Right lobe of liver (tissue), 6 donors: Measurements from ENCODE around the gene MFSD1. TPM values are rescaled to one million over a fixed set of nuclear protein-coding genes. Genes with fewer than 3 reads are reported as not detected.

ENCODE experiments used
- ATAC-seq, 4 donors: fragments of 200-7000 bp; cut with Tn5 transposase; one replicate each; pipeline ENCODE4 v1.9.1; 2020; ENCODE audit warnings: mild to moderate bottlenecking in 4 of 4, moderate library complexity in 4 of 4
- DNase-seq, 3 donors: peaks; one replicate each; pipeline ENCODE4 v3.0.0-alpha.2; 2020
- H3K27ac ChIP-seq, 3 donors: fragments of 200-600 bp; one replicate each; pipeline ENCODE4 v1.8.0; 2022
- H3K27me3 ChIP-seq, 2 donors: fragments of 200-600 bp; one replicate each; pipeline ENCODE4 v1.8.0; 2022
- H3K36me3 ChIP-seq, 4 donors: fragments of 200-600 bp; sonication (generic) in 1 of 4; one replicate each; pipeline versions ENCODE4 v1.5.1 to v1.8.0; 2017 to 2022; ENCODE audit warnings: control low read depth in 1 of 4
- H3K4me1 ChIP-seq, 4 donors: fragments of 200-600 bp; sonication (generic) in 1 of 4; one replicate each; pipeline versions ENCODE4 v1.5.1 to v1.8.0; 2017 to 2022; ENCODE audit warnings: control low read depth in 1 of 4
- H3K4me3 ChIP-seq, 3 donors: fragments of 200-600 bp; one replicate each; pipeline ENCODE4 v1.8.0; 2022
- H3K9me3 ChIP-seq, 4 donors: fragments of 200-600 bp; sonication (generic) in 1 of 4; one replicate each; pipeline versions ENCODE4 v1.5.1 to v1.8.0; 2017 to 2022; ENCODE audit warnings: control low read depth in 1 of 4
- POLR2A ChIP-seq: fragments of 450-650 bp; IDR thresholded peaks from one replicate; pipeline ENCODE4 v1.6.1; 2017; ENCODE audit warnings: antibody characterized with exemption, mild to moderate bottlenecking
- WGBS: methylation state at CpG from one replicate; pipeline ENCODE4 v1.1.6; 2018; ENCODE audit warnings: low coverage, low lambda C conversion rate; ENCODE audit not compliant: insufficient coverage; ENCODE audit errors: missing lambda C conversion rate; 5-methylcytosine and 5-hydroxymethylcytosine counted together
- intact Hi-C, 2 donors: fragments of 100-400 bp; cut with DNase I; formaldehyde crosslinking; loops; one replicate each; pipeline versions ENCODE4 v1.11.2 to v1.14.1; 2022
- total RNA-seq, 6 experiments: library from RNA; depleted of rRNA in 2 of 6; stranded (reverse); fragments of >200 nt in 2 of 6; fragmentation: NEBNext Ultra II Directional in 3 of 6; extraction: Animal tissue kit (Norgen Biotek cat#: 25700) in 3 of 6; gene quantifications; one replicate each; pipeline versions ENCODE4 v1.1.0 to v1.2.4, GENCODE V29; 2016 to 2023
- TF ChIP-seq, protein P1 (sequence below), 4 donors: fragments of 200-600 bp in 3 of 4; fragments of 450-650 bp in 1 of 4; IDR thresholded peaks; one replicate each; pipeline versions ENCODE4 v1.5.1 to v1.8.0; 2016 to 2022; ENCODE audit warnings: antibody characterized with exemption in 4 of 4, mild to moderate bottlenecking in 2 of 4
- donor health status: DM: no; HTN: yes; CAD: no.
- donor health status: DM: no; HTN: no; CAD: no.
- donor health status: DM: no; HTN: no; CAD: no.
- donor health status: DM: no; HTN: yes; CAD: no.
- donor health status: DM: no; HTN: yes; CAD: no.

The MFSD1 gene
- total RNA-seq, 6 experiments from 2014 or later: 25.3 to 38.5 (median 35.3) TPM

- 54% methylated on average over 8 of the region's 8 CpGs for WGBS
- ATAC-seq: peak; percentile 54 to 68 (median 62)
- H3K9me3 ChIP-seq: no peaks in the 10 kb centered on the region
Observed at GRCh38 chr3:158768881-158769543, 32.8 kb upstream of the MFSD1 start.

GRCh38 chr3:158769549-158769948, 32.3 kb upstream of the MFSD1 start:
- peak in 1 of 4 donors; percentile 20 for ATAC-seq
- Histone ChIP-seq H3K36me3 (no peaks in the 10 kb centered on the region), H3K9me3 (no peaks in the 10 kb centered on the region), H3K4me3 (no peak overlapping the region), H3K4me1 (peaks cover 0 to 18% (median 0%) of the 10 kb centered on the region in 4 donors), H3K27me3 (no peaks in the 10 kb centered on the region), H3K27ac (peak overlapping the region in 2 of 3 donors; percentile 15 to 33)
- no peak for DNase-seq
- WGBS: 54% methylated on average over 4 of the region's 4 CpGs
- intact Hi-C loops: no loop called here
- TF ChIP-seq POLR2A: no peak
- TF ChIP-seq, protein P1, sequence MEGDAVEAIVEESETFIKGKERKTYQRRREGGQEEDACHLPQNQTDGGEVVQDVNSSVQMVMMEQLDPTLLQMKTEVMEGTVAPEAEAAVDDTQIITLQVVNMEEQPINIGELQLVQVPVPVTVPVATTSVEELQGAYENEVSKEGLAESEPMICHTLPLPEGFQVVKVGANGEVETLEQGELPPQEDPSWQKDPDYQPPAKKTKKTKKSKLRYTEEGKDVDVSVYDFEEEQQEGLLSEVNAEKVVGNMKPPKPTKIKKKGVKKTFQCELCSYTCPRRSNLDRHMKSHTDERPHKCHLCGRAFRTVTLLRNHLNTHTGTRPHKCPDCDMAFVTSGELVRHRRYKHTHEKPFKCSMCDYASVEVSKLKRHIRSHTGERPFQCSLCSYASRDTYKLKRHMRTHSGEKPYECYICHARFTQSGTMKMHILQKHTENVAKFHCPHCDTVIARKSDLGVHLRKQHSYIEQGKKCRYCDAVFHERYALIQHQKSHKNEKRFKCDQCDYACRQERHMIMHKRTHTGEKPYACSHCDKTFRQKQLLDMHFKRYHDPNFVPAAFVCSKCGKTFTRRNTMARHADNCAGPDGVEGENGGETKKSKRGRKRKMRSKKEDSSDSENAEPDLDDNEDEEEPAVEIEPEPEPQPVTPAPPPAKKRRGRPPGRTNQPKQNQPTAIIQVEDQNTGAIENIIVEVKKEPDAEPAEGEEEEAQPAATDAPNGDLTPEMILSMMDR (IDR thresholded peaks at IDR 0.05): no peak

More at GRCh38 chr3:158768881-158769543, 32.8 kb upstream of the MFSD1 start:
- H3K36me3 ChIP-seq: no peaks in the 10 kb centered on the region
- H3K4me3 ChIP-seq: no peak overlapping the region
- intact Hi-C loops: no loop called here
- H3K27me3 ChIP-seq: no peaks in the 10 kb centered on the region
- TF ChIP-seq POLR2A: no peak
- TF ChIP-seq, protein P1 (IDR thresholded peaks at IDR 0.05): no peak
- DNase-seq: no peak
- H3K4me1 ChIP-seq: peaks cover 0 to 18% (median 0%) of the 10 kb centered on the region in 4 donors
- H3K27ac ChIP-seq: peak overlapping the region; percentile 15 to 33 (median 17)

- 78% methylated on average over 7 of the region's 10 CpGs for WGBS
- Histone ChIP-seq H3K27me3 (no peaks in the 10 kb centered on the region), H3K36me3 (no peaks in the 10 kb centered on the region), H3K4me1 (peaks cover 0 to 18% (median 0%) of the 10 kb centered on the region in 4 donors), H3K27ac (peak overlapping the region in 2 of 3 donors; percentile 15 to 33), H3K4me3 (no peak overlapping the region), H3K9me3 (no peaks in the 10 kb centered on the region)
- ATAC-seq (no peak), DNase-seq (no peak)
- intact Hi-C loops: no loop called here
- TF ChIP-seq, protein P1 (IDR thresholded peaks at IDR 0.05): no peak
- no peak for TF ChIP-seq POLR2A
Observed at GRCh38 chr3:158769952-158770740, 31.7 kb upstream of the MFSD1 start.

- no peak overlapping the region for H3K27ac ChIP-seq
- H3K4me1 ChIP-seq: peaks cover 0 to 18% (median 0%) of the 10 kb centered on the region in 4 donors
- ATAC-seq: no peak
- no peak for DNase-seq
- no peak for TF ChIP-seq POLR2A
- TF ChIP-seq, protein P1 (IDR thresholded peaks at IDR 0.05): no peak
- WGBS: 88% methylated on average over 3 of the region's 4 CpGs
- intact Hi-C loops: no loop called here
- no peaks in the 10 kb centered on the region for H3K9me3 ChIP-seq
- no peaks in the 10 kb centered on the region for H3K27me3 ChIP-seq
- no peak overlapping the region for H3K4me3 ChIP-seq
- H3K36me3 ChIP-seq: no peaks in the 10 kb centered on the region
Observed at GRCh38 chr3:158770741-158771350, 31.0 kb upstream of the MFSD1 start.
